ENCODE results near the gene LGALS1.

DNA sequence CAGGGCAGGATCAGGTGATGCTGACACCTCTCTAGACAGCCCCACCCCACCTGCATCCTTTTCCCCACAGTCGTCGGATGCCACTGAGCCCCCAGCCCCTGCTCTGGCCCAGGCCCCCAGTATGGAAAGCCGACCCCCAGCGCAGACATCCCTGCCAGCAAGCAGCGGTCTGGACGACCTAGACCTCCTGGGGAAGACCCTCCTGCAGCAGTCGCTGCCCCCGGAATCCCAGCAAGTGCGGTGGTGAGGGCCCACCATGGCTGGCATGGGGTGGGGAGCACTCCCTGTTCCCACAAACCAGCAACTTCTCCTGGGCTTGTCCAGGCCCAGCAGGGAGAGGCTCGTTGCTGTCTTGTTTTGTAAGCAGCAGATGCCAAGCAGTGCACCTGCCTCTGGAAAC lies 45.5 kb upstream of the LGALS1 start:
- TF ChIP-seq, protein P1, sequence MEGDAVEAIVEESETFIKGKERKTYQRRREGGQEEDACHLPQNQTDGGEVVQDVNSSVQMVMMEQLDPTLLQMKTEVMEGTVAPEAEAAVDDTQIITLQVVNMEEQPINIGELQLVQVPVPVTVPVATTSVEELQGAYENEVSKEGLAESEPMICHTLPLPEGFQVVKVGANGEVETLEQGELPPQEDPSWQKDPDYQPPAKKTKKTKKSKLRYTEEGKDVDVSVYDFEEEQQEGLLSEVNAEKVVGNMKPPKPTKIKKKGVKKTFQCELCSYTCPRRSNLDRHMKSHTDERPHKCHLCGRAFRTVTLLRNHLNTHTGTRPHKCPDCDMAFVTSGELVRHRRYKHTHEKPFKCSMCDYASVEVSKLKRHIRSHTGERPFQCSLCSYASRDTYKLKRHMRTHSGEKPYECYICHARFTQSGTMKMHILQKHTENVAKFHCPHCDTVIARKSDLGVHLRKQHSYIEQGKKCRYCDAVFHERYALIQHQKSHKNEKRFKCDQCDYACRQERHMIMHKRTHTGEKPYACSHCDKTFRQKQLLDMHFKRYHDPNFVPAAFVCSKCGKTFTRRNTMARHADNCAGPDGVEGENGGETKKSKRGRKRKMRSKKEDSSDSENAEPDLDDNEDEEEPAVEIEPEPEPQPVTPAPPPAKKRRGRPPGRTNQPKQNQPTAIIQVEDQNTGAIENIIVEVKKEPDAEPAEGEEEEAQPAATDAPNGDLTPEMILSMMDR (conservative IDR thresholded peaks at IDR 0.05; ENCODE audit: low read depth, low read length): no peak
- TF ChIP-seq EZH2 (IDR thresholded peaks at IDR 0.05; ENCODE audit: borderline replicate concordance, low read depth, low read length, poor library complexity, severe bottlenecking): no peak

All from A673 (cell line).